Psoas muscle (tissue), 8 donors: ENCODE measurements around the gene GDAP1L1. TPM values are rescaled to one million over a fixed set of nuclear protein-coding genes. Genes with fewer than 3 reads are reported as not detected.

ENCODE experiments used
- ATAC-seq, 4 donors: fragments of 200-7000 bp; cut with Tn5 transposase; one replicate each; pipeline ENCODE4 v1.9.1; 2020; ENCODE audit warnings: moderate library complexity in 3 of 4, mild to moderate bottlenecking in 2 of 4
- DNase-seq, 2 donors: peaks; one replicate each; pipeline ENCODE4 v3.0.0-alpha.2; 2020
- H3K27ac ChIP-seq: fragments of 200-600 bp; one replicate; pipeline ENCODE4 v1.8.0; 2022
- H3K27me3 ChIP-seq, 3 donors: fragments of 200-600 bp in 1 of 3; one replicate each; pipeline versions ENCODE4 v1.6.1 to v1.8.0; 2013 to 2022; ENCODE audit warnings: low read length in 2 of 3, mild to moderate bottlenecking in 2 of 3, moderate library complexity in 1 of 3; ENCODE audit not compliant: insufficient read depth in 3 of 3
- H3K36me3 ChIP-seq, 2 donors: fragments of 200-600 bp in 1 of 2; one replicate each; pipeline versions ENCODE4 v1.6.1 to v1.8.0; 2013 to 2022; ENCODE audit warnings: low read depth in 1 of 2, mild to moderate bottlenecking in 1 of 2, moderate library complexity in 1 of 2; ENCODE audit not compliant: insufficient read depth in 1 of 2
- H3K4me1 ChIP-seq: fragments of 200-600 bp; one replicate; pipeline ENCODE4 v1.8.0; 2022
- H3K4me3 ChIP-seq: fragments of 200-600 bp; one replicate; pipeline ENCODE4 v1.8.0; 2022; ENCODE audit warnings: mild to moderate bottlenecking
- H3K9me3 ChIP-seq: fragments of 200-600 bp; one replicate; pipeline ENCODE4 v1.8.0; 2022
- WGBS, 3 donors: extraction: QIAGEN DNeasy Blood & Tissue Kit; methylation state at CpG; one replicate each; pipeline versions ENCODE4 v1.1.6 to v1.1.7; 2013; 5-methylcytosine and 5-hydroxymethylcytosine counted together
- intact Hi-C, 2 donors: fragments of 100-400 bp; cut with DNase I; formaldehyde crosslinking; loops; one replicate each; pipeline versions ENCODE4 v1.11.0 to v1.14.2; 2022
- long read RNA-seq, 2 donors: library from polyadenylated mRNA; unstranded; transcript quantifications; one replicate each; pipeline ENCODE4 v2.0.0, GENCODE V29; 2021
- polyA plus RNA-seq, 3 donors: library from polyadenylated mRNA; stranded (reverse); fragments of 200-250 nt; gene quantifications; one replicate each; pipeline ENCODE4 v1.2.3, GENCODE V29; 2013
- total RNA-seq, 4 donors: library from RNA; stranded (reverse); fragmentation: NEBNext Ultra II Directional in 2 of 4; extraction: Animal tissue kit (Norgen Biotek cat#: 25700) in 2 of 4; gene quantifications; one replicate each; pipeline versions ENCODE4 v1.2.1 to v1.2.4, GENCODE V29; 2021 to 2023
- TF ChIP-seq, protein P1 (sequence below): fragments of 200-600 bp; IDR thresholded peaks from one replicate; pipeline ENCODE4 v1.8.0; 2022; ENCODE audit warnings: antibody characterized with exemption
- donor health status: healthy with polysubstance abuse.
- donor health status: DM: no; HTN: no; CAD: no; lungs with moderate emphysema.
- donor health status: Bipolar disorder and iron deficiency.
- donor health status: healthy.
- donor health status: DM: yes; HTN: yes; CAD: no.
- donor health status: DM: no; HTN: no; CAD: no.
- donor health status: DM: no; HTN: no; CAD: no.
- donor health status: DM: yes; HTN: yes; CAD: no.

Gene GDAP1L1
- total RNA-seq (not detected), polyA plus RNA-seq (under 1 TPM in 1 of 3 donors, not detected in 2; 0.04 TPM)
- long read RNA-seq, donor 1 = 0 reads
- long read RNA-seq, donor 2 = 0 reads

DNA sequence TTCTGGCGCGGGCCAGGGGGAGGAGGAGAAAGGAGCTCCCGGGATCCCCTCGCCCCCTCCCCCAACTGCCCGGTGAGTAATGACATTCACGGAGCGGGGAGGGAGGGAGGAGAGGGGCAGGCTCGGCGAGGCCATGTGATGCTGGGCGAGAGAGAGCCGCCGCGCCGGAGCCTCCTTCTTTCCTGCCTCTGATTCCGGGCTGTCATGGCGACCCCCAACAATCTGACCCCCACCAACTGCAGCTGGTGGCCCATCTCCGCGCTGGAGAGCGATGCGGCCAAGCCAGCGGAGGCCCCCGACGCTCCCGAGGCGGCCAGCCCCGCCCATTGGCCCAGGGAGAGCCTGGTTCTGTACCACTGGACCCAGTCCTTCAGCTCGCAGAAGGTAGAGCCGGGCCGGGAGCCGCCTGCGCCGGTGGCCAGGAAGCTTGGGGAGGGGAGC is at the start of gene GDAP1L1:
Gene GDAP1L1, plus strand, starts transcription at position 178 of the 441 bp plus-strand sequence. Its CDS starts 27 bp downstream, at position 205.
- DNase-seq (no peak), ATAC-seq (no peak)
- TF ChIP-seq, protein P1, sequence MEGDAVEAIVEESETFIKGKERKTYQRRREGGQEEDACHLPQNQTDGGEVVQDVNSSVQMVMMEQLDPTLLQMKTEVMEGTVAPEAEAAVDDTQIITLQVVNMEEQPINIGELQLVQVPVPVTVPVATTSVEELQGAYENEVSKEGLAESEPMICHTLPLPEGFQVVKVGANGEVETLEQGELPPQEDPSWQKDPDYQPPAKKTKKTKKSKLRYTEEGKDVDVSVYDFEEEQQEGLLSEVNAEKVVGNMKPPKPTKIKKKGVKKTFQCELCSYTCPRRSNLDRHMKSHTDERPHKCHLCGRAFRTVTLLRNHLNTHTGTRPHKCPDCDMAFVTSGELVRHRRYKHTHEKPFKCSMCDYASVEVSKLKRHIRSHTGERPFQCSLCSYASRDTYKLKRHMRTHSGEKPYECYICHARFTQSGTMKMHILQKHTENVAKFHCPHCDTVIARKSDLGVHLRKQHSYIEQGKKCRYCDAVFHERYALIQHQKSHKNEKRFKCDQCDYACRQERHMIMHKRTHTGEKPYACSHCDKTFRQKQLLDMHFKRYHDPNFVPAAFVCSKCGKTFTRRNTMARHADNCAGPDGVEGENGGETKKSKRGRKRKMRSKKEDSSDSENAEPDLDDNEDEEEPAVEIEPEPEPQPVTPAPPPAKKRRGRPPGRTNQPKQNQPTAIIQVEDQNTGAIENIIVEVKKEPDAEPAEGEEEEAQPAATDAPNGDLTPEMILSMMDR = no peak
- Histone ChIP-seq H3K9me3 (no peaks in the 10 kb centered on the region), H3K27me3 (peaks cover 0 to 40% (median 13%) of the 10 kb centered on the region in 3 donors), H3K4me1 (no peaks in the 10 kb centered on the region), H3K4me3 (peak within 1 kb of the TSS; percentile 43), H3K27ac (no peak within 1 kb of the TSS), H3K36me3 (no peaks in the 10 kb centered on the region)
- 3% methylated on average over 26 to 32 of the region's 32 CpGs for whole genome bisulfite sequencing, 3 donors
- intact Hi-C loops = no loop called here

- DNase-seq (no peak), ATAC-seq (no peak)
- Histone ChIP-seq H3K27ac (peak overlapping the region; percentile 92), H3K4me1 (peaks cover 43% of the 10 kb centered on the region), H3K9me3 (no peaks in the 10 kb centered on the region), H3K4me3 (no peak overlapping the region), H3K27me3 (no peaks in the 10 kb centered on the region), H3K36me3 (peaks cover 13 to 79% of the 10 kb centered on the region in 2 donors)
- 91 to 95% (median 91%) methylated on average over 4 of the region's 4 CpGs for WGBS, 3 donors
- TF ChIP-seq, protein P1 = no peak
- intact Hi-C loops = no loop called here
These were observed 48.2 kb upstream of the GDAP1L1 start for GRCh38 chr20:44198872-44199271.

- Histone ChIP-seq H3K36me3 (peaks cover 13 to 84% of the 10 kb centered on the region in 2 donors), H3K9me3 (no peaks in the 10 kb centered on the region), H3K27ac (peak overlapping the region; percentile 92), H3K4me1 (peaks cover 53% of the 10 kb centered on the region), H3K27me3 (no peaks in the 10 kb centered on the region), H3K4me3 (no peak overlapping the region)
- intact Hi-C loops = loop anchor here in 1 of 2 donors (10.0 kb wide), 1 partner anchor 1145 kb away; the partner anchor contains the start of gene SDC4
- TF ChIP-seq, protein P1 = no peak
- 66 to 77% (median 73%) methylated on average over 4 of the region's 4 CpGs for WGBS, 3 donors
- no peak for ATAC-seq
- DNase-seq = no peak
These were observed 47.2 kb upstream of the GDAP1L1 start for GRCh38 chr20:44199877-44200276.

GRCh38 chr20:44200371-44200770 is 46.7 kb upstream of the GDAP1L1 start:
- Histone ChIP-seq H3K4me1 (peaks cover 58% of the 10 kb centered on the region), H3K27ac (peak overlapping the region; percentile 92), H3K4me3 (no peak overlapping the region), H3K9me3 (no peaks in the 10 kb centered on the region), H3K36me3 (peaks cover 15 to 86% of the 10 kb centered on the region in 2 donors), H3K27me3 (no peaks in the 10 kb centered on the region)
- TF ChIP-seq, protein P1 = no peak
- intact Hi-C loops = loop anchor here in 1 of 2 donors (10.0 kb wide), 1 partner anchor 1144 kb away; the partner anchor contains the start of gene SDC4
- ATAC-seq = no peak
- DNase-seq = no peak
- 67 to 82% (median 70%) methylated on average over 4 of the region's 4 CpGs for whole genome bisulfite sequencing, 3 donors
